ENCODE results near the gene BST2.

BST2 gene, protein sequence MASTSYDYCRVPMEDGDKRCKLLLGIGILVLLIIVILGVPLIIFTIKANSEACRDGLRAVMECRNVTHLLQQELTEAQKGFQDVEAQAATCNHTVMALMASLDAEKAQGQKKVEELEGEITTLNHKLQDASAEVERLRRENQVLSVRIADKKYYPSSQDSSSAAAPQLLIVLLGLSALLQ

DNA sequence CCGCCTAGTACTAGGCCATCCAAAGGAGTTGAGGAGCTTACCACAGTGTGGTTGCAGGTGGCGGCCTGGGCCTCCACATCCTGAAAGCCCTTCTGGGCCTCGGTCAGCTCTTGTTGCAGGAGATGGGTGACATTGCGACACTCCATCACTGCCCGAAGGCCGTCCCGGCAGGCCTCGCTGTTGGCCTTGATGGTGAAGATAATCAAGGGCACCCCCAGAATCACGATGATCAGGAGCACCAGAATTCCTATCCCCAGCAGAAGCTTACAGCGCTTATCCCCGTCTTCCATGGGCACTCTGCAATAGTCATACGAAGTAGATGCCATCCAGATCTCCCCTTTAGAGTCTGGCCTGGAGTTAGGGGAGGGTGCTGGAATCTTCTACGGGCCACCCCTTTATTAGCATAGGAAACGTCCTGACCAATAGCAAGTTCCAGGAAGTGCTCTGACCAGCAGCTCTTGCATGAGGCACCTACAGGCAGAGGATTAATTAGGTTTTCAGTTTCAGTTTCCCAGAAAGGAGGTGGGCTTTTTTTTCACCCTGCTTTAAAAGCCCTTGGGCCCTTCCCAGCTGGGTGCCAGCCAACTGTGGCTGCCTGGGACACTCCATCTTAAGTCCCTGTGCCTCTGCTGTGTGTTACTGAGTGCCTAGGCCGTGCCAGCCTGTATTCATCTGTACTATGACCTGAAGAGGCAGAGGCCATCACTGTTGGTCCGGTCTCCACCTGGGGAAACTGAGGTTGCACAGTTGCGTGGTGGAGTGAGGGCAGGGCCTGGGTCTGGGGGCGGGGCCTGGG lies at the start of gene BST2:
Gene BST2 (minus strand): TSS at position 381 of the 796 bp plus-strand sequence. CDS start 55 bp downstream, at position 326.
- DNase-seq, result peak; percentile 22

DNA sequence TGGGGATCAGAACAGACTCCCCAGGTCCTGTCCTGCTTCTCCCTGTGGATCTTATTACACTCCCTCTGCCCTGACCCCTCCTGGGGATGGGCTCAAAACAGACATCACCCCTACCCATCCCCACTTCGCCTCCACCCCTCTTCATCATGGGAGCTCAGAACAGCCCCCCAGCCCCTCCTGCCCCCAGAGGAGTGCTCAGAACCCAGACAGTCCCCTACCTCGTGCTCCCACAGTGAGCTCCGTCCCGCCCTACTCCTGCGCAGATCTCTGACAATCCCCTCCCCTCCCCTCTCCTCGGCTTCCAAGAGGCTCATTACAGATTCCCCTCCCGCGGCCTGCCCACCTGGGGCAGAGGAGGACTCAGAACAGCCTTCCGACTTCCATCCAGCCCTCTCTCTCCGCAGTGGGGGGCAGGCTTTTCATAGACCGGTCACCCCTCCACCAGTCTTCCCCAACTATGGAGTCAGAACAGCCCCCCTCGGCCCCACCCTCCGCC lies 49.2 kb upstream of the BST2 start:
- no peak for DNase-seq

DNA sequence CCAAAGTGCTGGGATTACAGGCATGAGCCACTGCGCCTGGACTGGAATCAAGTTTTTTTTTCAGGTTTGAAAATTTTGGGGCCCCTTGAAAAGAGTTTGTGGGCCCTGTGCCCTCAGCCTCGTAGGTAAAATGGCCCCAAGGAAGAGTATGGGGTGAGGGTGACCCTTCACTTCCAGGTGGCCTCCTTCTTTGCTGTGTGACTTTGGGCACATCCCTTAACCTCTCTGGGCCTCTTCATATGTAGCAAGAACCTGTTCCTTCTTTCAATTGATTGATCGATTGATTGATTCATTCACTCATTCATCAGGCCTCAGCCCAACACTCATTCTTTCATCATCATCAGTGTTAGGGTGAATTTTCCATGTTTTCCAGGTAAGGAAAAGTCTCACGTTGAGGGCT lies 46.4 kb upstream of the BST2 start:
- DNase-seq, result no peak

DNA sequence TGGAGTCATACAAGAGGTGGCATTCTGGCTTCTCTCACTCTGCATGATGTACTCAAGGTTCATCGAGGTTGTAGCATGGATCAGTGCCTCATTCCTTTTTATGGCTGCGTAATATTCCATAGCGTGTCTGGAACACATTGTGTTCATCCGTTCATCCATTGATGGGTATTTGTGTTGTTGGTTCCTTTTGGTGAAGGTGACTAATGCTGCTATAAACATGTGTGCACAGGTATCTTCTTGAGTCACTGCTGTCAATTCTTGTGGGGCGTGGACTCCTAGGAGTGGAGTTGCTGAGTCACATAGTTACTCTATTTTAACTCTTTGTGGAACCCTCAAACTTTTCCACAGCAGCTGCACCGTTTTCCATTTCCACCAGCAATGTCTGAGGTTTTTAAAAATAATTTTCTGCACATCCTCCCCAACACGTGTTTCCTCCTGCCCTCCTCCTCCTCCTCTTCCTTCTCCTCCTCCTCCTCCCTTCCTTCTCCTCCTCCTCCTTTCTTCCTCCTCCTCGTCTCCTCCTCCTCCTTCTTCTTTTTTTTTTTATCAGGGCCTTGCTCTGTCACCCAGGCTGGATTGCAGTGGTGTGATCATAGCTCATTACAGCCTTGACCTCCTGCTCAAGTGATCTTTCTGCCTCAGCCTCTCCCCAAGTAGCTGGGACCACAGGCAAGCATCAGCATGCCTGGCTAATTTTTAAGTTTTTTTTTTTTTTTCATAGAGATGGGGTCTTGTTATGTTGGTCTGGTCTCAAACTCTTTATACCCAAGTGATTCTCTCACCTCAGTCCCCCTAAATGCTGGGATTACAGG lies 45.0 kb upstream of the BST2 start:
- no peak for DNase-seq

DNA sequence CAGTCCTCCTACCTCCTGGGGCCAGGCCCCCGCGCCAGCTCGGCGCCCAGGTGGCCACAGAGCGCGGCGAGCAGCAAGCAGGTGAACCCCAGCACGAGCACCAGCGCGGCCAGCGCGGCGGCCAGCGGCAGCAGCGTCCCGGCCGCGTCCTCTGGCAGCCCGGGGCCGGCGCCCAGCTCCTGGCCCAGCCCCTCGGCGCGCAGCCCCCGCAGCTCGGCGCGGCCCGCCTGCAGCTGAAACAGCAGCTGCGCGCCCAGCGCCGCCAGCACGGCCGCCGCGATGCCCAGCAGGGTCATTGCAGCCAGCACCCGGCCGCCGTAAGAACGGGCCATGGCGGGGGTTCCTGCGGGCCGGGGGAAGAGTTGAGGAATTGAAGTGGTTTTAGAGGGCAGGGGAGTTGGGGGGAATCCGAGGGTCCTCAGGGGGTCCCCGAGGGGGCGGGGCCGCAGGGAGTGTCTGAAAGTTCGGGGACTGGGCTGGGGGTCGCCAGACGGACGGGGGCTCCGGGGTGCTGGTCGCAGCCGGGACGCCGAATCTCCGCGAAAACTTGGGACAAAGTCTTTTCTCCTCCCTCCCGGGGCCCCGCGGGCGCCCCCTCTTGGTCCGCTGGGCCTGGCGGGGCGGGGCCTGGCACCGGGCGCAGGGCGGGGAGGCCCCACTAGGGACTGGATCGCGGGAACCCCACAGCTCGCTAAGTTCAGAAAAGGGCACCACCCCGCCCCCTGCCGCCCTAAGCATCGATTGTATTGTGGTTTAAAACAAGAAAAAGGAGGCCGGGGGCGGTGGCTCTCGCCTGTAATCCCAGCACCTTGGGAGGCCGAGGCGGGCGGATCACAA lies 42.9 kb upstream of the BST2 start, which contains the start of gene TMEM221:
Gene TMEM221 (minus strand): TSS at position 538 of the 837 bp plus-strand sequence. CDS start 206 bp downstream, at position 332.
- DNase-seq, result no peak

DNA sequence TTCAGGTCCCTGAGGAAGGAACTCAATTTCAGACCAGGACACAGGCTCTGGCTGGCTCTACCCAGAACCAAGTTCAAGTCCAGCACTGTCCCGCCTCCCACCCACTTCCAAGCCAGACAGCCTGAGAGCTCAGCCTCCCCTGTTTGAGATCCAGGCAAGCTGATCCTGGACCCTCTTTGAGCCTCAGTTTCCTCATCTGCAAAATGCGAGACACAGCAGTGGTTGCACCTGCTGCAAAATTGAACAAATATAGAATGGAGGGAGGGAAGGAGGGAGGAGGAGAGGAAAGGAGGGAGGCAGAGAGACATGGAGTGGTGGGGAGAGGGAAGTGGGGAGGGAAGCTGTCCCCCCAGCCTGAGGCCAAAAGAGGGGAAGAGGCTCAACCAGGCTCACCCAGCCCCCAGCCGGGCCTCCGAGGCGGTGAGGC lies 42.3 kb upstream of the BST2 start:
- no peak for DNase-seq

DNA sequence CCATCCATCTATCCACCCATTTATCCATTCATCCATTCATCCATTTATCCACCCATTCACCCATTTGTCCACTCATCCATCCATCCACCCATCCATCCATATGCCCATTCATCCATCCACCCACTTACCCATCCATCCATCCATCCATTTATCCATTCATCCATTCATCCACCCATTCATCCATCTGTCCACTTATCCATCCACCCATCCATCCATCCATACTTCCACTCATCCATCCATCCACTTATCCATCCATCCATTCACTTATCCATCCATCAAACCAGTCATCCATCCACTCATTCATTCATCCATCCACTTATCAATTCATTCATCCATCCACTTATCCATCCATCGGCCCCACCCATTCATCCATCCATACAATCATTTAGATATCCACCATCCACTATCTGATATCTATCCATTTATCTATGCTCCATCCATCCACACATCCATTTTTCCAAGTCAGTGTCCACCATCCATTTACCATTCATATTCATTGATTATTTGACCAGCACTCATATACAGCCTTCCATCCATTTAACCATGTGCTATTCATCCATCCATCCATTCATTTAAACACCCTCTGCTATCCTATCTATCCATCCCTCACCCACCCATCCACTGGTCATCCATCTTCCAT lies 40.2 kb upstream of the BST2 start:
- no peak for DNase-seq

DNA sequence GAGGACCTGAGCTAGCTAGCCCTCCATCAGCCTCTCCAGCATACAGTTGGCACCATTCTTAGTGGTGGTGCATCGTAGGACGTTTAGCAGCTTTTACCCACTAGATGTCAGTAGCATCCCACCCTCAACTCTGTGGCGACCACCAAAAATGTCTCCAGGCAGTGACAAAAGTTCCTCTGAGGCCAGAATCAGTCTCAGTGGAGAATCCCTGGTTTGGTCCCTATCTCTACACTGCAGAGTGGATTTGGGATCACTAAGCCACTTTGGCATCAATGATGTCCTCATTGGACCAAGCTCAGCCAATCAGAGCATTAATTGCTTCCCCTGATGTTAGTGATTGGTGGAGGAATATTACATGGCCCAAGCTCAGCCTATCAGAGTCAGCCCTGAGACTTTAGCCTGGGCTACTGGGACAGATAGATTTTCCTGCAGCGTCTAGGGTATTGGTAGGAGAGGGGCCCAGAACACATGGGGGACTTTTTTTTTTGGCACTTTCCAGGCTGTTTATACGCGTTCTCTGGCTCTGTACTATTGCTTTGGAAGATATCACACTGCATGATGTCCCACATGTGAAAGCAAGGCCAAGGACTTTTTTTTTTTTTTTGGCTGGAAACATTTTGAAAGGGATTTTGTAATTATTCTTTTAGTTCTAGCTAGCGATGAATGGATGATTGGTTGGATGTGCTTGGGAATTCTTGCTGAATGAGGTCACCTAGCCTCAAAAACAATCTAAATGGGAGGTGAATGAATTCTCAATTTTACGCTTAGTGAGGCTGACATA lies 36.0 kb upstream of the BST2 start:
- no peak for DNase-seq

DNA sequence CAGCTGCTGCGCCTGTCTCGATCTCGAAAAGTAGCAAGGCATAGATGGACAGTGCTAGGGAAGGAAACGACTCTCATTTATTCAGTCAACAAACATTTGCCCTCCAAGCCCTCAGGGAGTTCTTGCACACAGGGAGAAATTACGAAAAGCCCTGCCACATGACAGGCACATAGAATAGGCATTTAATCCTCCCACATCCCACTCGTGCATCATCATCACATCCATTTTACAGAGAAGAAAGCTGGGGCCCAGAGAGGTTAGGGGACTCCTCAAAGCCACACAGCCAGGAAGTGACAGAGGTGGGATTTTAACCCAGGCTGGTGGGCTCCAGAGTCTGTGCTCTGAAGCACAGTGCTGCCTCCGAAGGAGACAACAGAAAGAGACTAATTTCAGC lies 31.4 kb upstream of the BST2 start:
- DNase-seq, result no peak

DNA sequence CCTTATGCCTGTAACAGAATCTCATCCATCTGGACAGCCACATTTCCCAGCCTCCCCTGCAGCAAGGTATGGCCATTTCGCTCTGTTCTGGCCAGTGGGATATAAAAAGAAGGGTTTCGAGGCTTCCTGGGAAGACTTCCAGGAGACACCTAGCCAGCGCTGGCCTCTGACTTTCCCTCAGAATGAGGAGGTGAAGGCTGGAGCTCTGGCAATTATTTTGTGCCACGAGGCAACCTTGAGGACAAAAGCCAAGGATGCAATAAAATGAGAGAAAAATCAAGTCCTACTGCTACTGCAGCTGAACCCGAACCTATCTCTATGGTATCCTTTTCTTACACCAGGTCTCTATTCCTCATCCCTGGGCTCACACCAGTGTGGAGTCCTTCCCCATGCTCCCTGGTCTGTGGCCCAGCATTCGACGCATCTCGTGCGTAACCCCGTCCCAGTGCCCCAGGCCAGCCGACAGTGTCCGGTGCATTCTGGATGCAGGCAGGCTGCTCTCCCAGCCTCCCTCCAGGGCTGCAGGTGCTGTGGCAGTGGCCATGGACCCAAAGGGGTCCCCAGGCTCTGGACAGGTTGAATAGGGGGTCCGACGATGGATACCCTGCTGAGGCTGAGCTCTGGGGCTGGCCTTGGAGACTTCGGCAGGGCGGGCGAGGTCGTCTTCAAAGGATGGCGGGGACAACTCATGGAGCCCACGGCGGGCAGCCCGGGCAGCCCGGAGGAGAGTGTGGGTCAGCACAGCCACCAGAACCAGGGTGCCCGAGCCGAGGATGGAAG lies 30.9 kb upstream of the BST2 start:
- no peak for DNase-seq

DNA sequence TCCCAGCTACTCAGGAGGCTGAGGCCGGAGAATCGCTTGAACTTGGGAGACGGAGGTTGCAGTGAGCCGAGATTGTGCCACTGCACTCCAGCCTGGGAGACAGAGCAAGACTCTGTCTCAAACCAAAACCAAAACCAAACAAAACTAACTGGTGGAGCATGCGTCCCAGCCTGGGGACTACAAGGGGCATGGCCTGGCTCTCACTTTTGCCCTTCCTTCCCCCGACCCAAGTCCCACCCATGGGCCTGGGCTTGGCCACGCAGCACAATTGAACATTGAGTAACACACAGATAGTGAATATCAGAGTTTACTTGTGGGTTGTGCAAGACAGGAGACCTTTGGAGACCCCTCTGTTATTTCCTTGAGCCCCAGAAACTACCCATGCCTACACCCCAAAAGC lies 29.8 kb upstream of the BST2 start:
- no peak for DNase-seq

DNA sequence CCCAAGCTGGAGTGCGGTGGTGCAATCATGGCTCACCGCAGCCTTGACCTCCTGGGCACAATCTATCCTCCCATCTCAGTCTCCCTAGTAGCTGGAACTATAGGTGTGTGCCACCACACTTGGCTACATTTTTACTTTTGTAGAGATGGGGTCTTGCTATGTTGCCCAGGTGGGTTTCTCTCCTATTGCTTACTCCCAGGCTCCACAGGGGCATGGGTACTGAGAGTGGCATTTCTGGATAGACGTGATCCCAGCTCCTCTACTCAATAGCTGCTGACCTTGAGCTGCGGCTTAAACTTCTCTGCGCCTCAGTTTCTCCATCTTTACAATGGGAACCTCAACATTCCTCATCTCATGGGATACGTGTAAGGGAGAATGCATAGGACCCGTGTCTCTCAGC lies 26.0 kb upstream of the BST2 start:
- no peak for DNase-seq

DNA sequence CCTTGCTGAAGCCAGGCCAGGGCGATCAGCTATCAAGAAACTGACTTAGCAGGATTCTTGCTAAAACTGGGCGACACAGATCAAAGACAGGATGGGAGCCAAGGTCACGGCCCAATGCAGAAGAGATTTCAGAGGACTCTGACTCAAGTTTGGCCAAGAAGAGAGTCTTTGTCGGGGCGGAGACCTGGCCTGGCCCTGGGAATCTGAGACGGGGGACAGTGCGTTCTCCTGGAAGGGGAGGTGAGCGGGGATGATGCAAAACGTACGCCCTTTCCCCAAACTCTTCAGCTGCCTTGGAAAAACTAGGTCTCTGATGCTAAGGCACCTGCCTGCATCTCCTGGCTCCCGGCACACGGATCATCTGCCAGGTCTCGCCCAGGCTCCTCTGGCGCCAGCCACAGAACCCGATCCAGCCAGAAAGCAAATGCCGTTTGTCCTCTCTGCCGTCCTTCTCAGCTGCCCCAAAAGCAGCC lies 24.2 kb upstream of the BST2 start:
- DNase-seq, result no peak

DNA sequence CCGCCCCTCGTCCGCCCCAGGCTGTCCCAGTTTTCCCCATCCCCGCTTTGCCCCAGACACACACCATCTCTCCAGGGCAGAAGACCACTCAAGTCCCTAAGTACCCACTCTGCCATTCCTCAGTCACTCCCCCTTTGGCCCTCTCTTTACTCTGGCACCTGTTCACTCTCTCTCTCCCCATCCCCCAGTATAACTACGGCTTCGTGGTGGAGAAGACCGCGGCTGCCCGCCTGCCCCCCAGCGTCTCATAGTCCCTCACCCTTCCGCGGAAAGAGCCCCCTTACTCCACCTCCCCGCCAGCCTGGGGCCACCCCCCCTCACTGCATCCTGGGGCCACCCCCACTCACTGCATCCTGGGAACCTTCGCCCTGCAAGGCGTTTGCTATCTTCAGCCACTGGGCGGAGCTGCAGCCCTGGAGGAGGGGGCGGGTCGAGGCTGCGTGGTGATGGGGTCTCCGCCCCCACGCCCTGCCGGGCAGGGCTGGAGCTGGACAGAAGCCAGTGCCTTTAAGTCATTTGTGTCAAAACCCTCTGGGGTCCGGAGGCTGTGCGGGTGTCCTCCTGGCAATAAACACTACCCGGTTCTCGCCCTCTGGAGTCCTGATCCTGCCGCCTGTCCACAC lies 19.4 kb upstream of the BST2 start:
- DNase-seq, result no peak

DNA sequence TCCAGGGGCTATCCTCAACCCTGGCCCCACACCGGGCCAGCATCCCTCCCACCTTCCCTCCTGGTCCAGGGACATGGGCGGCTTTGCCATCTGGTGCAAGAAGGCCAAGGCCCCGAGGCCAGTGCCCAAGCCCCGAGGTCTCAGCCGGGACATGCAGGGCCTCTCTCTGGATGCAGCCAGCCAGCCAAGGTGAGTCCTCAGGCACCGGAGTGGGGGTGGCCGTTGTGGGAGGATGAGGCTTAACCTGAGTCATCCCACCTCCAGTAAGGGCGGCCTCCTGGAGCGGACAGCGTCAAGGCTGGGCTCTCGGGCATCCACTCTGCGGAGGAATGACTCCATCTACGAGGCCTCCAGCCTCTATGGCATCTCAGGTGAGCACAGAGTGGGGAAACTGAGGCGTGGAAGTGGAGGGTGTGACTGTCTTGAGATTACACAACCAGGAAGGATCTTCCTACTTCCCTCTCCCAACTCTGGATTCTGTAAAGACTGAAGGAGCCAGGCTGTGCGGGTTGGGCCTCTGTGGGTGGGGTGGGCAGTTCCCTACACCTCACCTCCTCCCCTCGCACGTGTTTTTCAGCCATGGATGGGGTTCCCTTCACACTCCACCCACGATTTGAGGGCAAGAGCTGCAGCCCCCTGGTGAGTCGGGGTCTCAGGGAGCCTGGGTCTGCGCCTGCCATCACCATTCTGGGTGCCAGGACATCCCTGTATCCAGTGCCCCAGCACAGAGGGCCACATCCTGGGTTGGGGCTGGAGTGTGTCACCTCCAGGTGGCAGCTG lies 18.2 kb upstream of the BST2 start:
- DNase-seq, result no peak

DNA sequence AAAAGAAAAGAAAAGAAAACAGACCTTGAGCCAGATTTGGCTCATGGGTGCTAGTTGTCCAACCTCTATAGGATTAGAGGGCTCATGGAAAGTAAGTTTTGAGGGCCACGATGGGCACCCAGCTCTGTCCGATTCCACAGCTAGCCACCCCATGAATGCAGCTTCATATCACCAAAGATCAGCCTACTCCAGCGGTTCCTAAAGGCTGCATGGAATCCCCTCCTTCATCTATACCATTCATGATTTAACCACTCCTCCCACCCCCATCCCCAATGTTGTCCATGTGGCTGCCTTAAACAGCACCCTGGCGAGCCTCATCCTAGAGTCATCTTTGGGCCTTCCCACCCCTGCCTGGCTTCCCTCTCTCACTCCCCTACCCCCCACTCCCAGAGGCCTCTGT lies 16.5 kb upstream of the BST2 start:
- DNase-seq, result no peak

DNA sequence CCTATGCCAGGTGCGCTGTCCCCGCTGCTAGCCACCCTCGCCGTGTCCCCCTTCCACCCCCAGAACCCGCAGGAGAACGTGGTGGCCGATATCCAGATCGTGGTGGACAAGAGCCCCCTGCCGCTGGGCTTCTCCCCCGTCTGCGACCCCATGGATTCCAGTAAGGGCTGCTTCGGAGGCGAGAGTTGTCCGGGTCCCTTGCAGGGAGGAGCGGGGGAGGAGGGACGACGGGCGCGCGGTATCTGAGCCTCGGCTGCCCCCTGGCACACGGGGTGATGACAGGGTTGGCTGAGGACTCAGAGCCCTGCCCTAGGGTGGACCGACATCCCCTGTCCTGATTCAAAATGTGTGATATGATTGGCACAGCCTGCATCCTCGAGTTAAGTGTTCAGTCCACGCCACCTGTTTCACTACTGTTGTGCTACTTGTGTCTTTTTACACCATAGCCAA lies 15.1 kb upstream of the BST2 start:
- no peak for DNase-seq

DNA sequence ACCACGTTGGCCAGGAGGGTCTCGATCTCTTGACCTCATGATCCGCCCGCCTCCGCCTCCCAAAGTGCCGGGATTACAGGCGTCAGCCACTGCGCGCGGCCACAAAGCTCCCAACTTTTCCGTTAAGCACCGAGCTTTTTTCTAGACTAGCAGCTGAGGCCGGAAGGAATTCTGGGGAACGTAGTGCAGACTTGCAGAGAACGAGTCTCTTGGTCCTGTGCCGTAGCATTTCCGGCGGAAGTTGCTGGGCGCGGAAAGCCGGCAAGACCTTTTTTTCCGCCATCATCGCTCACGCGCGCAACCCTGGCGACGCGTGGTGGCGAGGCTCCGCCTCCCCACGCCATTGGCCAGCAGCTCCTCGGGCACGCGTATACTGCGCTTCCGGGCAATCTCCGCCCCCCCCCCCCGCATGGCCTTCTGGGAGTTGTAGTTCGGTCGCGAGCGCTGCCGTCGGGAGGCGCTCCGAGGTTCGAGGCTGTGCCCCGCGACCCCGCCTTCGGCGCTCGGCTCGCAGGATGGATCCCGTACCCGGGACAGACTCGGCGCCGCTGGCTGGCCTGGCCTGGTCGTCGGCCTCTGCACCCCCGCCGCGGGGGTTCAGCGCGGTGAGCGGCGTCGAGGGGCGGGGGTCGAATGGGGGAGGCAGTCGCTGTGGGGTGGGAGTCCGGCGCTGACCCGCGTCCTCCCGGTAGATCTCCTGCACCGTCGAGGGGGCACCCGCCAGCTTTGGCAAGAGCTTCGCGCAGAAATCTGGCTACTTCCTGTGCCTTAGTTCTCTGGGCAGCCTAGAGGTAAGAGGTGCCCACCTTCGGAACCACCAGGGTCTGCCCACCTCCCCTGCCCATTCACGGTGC lies 14.4 kb upstream of the BST2 start, which contains the start of gene MVB12A:
Gene MVB12A (plus strand): TSS at position 427 of the 854 bp plus-strand sequence. CDS start 89 bp downstream, at position 516.
- DNase-seq, result peak; percentile 97

Measured in DMS 273 treated with DMSO at 0.1 percent for 48 hours (cell line).